GM12864 (cell line): ENCODE results near the gene SART1.

Experiments
- DNase-seq: peaks from one replicate; pipeline ENCODE4 v3.0.0-alpha.2; 2011; ENCODE audit warnings: low read depth
- H3K4me3 ChIP-seq: 2 replicates; pipeline ENCODE4 v1.5.1; 2011; ENCODE audit warnings: mild to moderate bottlenecking, low read depth, low read length, control low read depth
- CTCF ChIP-seq: IDR thresholded peaks from 2 replicates; pipeline ENCODE4 v1.5.1; 2011; ENCODE audit warnings: low read depth, mild to moderate bottlenecking, moderate library complexity, low read length, control low read depth, inconsistent platforms; ENCODE audit errors: missing control alignments

Gene SART1

GRCh38 chr11:65917434-65918210 is 43.9 kb upstream of the SART1 start:
- TF ChIP-seq CTCF, result no peak
- DNase-seq, result no peak
- peak overlapping the region; percentile 95 for H3K4me3 ChIP-seq

GRCh38 chr11:65918211-65919140 is 43.1 kb upstream of the SART1 start, which contains the start of gene C11orf68:
C11orf68 (minus strand) TSS chr11:65919062; CDS start chr11:65919031, 31 bp downstream.
- no peak for TF ChIP-seq CTCF
- peak within 1 kb of the TSS; percentile 95 for H3K4me3 ChIP-seq
- no peak for DNase-seq

GRCh38 chr11:65919141-65919572 is 42.4 kb upstream of the SART1 start, which contains the start of gene DRAP1:
DRAP1 (plus strand) TSS chr11:65919426; CDS start chr11:65919502, 76 bp downstream.
- TF ChIP-seq CTCF, result no peak
- peak within 1 kb of the TSS; percentile 95 for H3K4me3 ChIP-seq
- peak; percentile 88 for DNase-seq

- TF ChIP-seq CTCF, result no peak
- H3K4me3 ChIP-seq, result peak overlapping the region; percentile 71
- no peak for DNase-seq
Measured at GRCh38 chr11:65919573-65920371, 41.8 kb upstream of the SART1 start.

DNA sequence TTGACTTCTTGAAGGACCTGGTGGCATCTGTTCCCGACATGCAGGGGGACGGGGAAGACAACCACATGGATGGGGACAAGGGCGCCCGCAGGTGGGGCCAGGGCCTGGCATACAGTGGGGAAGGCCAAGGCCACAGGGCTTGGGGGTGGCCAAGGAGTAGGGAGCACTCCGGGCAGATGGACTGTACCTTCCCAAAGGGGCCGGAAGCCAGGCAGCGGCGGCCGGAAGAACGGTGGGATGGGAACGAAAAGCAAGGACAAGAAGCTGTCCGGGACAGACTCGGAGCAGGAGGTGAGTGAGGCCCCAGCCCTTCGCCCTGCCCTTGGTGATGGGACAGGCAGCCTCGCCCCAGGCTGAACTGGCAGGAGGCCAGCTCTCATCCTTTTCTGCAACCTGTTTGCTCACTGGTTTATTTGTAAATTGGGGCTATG is 41.1 kb upstream of the SART1 start:
- no peak for DNase-seq
- no peak for TF ChIP-seq CTCF
- H3K4me3 ChIP-seq, result peak overlapping the region; percentile 71

- no peak for TF ChIP-seq CTCF
- no peak for DNase-seq
- H3K4me3 ChIP-seq, result no peak overlapping the region
Measured at GRCh38 chr11:65921033-65921555, 40.4 kb upstream of the SART1 start.
